Endothelial cell of umbilical vein (primary cell): ENCODE data around the gene FA2H. TPM values are rescaled to one million over a fixed set of nuclear protein-coding genes. Genes with fewer than 3 reads are reported as not detected.
A peak's percentile ranks its signal among the peaks of the same experiment; 100 is the strongest.

Experiments
- BruUV-seq: library from RNA; stranded (reverse); fragments of 400-500 nt; replicated peaks from 2 replicates; lab custom pipeline; 2021; lab: Mats Ljungman, UMichigan
- CTCF ChIA-PET: fragments of 300-600, 350-600 bp; sonication (Branson Sonifier 250); formaldehyde crosslinking; loops from one replicate; lab custom pipeline; 2021; ENCODE audit warnings: antibody characterized with exemption, inconsistent platforms; lab: Charles Lee
- POLR2A ChIA-PET: fragments of 300-600, 350-600 bp; sonication (Branson Sonifier 250); formaldehyde crosslinking; loops from one replicate; lab custom pipeline; 2021; ENCODE audit warnings: antibody characterized with exemption, inconsistent platforms; lab: Charles Lee
- DNase-seq: peaks from one replicate; pipeline ENCODE4 v3.0.0-alpha.2; 2011; ENCODE audit warnings: low read depth, low spot score
- FAIRE-seq: peaks from 2 replicates; lab custom pipeline; 2011; peaks lifted over from hg19 to GRCh38; lab: Jason Lieb, UNC
- H2AFZ ChIP-seq: 2 replicates; pipeline ENCODE4 v1.6.0; 2012; ENCODE audit warnings: low read depth, low read length, control low read depth, inconsistent platforms
- H3K27ac ChIP-seq: 2 replicates; pipeline ENCODE4 v1.5.1; 2011; ENCODE audit warnings: low read depth, mild to moderate bottlenecking, control low read depth, low read length, moderate library complexity; ENCODE audit not compliant: insufficient read depth
- H3K27me3 ChIP-seq, 2 experiments: 2 replicates each; pipeline versions ENCODE4 v1.6.0 to v1.6.1; 2011; ENCODE audit warnings: low read length in 2 of 2, mixed read lengths in 1 of 2; ENCODE audit not compliant: control insufficient read depth in 2 of 2, insufficient read depth in 2 of 2
- H3K36me3 ChIP-seq, 2 experiments: 2 replicates in 1 of 2; 3 replicates in 1 of 2; pipeline ENCODE4 v1.5.1; 2011; ENCODE audit warnings: low read length in 2 of 2, mild to moderate bottlenecking in 1 of 2, moderate library complexity in 1 of 2; ENCODE audit not compliant: control insufficient read depth in 2 of 2, insufficient read depth in 2 of 2; ENCODE audit errors: extremely low read depth in 1 of 2
- H3K4me1 ChIP-seq: 3 replicates; pipeline ENCODE4 v1.5.1; 2011; ENCODE audit warnings: mild to moderate bottlenecking, low read length; ENCODE audit not compliant: control insufficient read depth, insufficient read depth; ENCODE audit errors: extremely low read depth
- H3K4me2 ChIP-seq: 2 replicates; pipeline ENCODE4 v1.6.1; 2011; ENCODE audit warnings: low read length, control low read depth, mixed read lengths; ENCODE audit not compliant: insufficient read depth
- H3K4me3 ChIP-seq, 3 experiments: fragments of 200-600 bp in 1 of 3; sonication (generic), shearing (Covaris generic) in 1 of 3; replicated peaks in 1 of 3; 2 replicates each; pipeline ENCODE4 v1.5.1; 2011 to 2016; ENCODE audit warnings: control low read depth in 3 of 3, low read length in 3 of 3, mild to moderate bottlenecking in 2 of 3, inconsistent platforms in 1 of 3, low read depth in 1 of 3, moderate library complexity in 1 of 3; ENCODE audit not compliant: insufficient read depth in 1 of 3
- H3K79me2 ChIP-seq: 2 replicates; pipeline ENCODE4 v1.6.0; 2012; ENCODE audit warnings: low read length, inconsistent platforms; ENCODE audit not compliant: control insufficient read depth, insufficient read depth
- H3K9ac ChIP-seq: replicated peaks from 2 replicates; pipeline ENCODE3; 2011; ENCODE audit warnings: low read length, control low read depth; ENCODE audit not compliant: insufficient read depth; ENCODE audit errors: extremely low read depth
- H3K9me1 ChIP-seq: replicated peaks from 3 replicates; pipeline ENCODE4 v1.6.0; 2011; ENCODE audit warnings: mild to moderate bottlenecking, low read length; ENCODE audit not compliant: control insufficient read depth, insufficient read depth; ENCODE audit errors: extremely low read depth
- H3K9me3 ChIP-seq: replicated peaks from 2 replicates; pipeline ENCODE4 v1.5.1; 2012; ENCODE audit warnings: low read length, inconsistent platforms; ENCODE audit not compliant: control insufficient read depth, insufficient read depth
- H4K20me1 ChIP-seq: replicated peaks from 2 replicates; pipeline ENCODE3; 2011; ENCODE audit warnings: mild to moderate bottlenecking, low read length; ENCODE audit not compliant: control insufficient read depth, insufficient read depth; ENCODE audit errors: extremely low read depth
- CTCF ChIP-seq, 2 donors: IDR thresholded peaks; 1 replicate in 1 of 2; 2 replicates in 1 of 2; pipeline ENCODE4 v1.5.1; 2011; ENCODE audit warnings: low read length in 2 of 2, mild to moderate bottlenecking in 2 of 2, moderate library complexity in 2 of 2, control low read depth in 1 of 2, inconsistent platforms in 1 of 2, low read depth in 1 of 2; ENCODE audit not compliant: insufficient read depth in 1 of 2; ENCODE audit errors: extremely low read depth in 1 of 2
- EZH2 ChIP-seq: IDR thresholded peaks from 2 replicates; pipeline ENCODE4 v1.6.1; 2012; ENCODE audit warnings: borderline replicate concordance, low read depth, mild to moderate bottlenecking, moderate library complexity, low read length, inconsistent platforms; ENCODE audit not compliant: severe bottlenecking
- FOS ChIP-seq: IDR thresholded peaks from 2 replicates; pipeline ENCODE4 v1.6.1; 2011; ENCODE audit warnings: mild to moderate bottlenecking, low read length, moderate library complexity, borderline replicate concordance; ENCODE audit not compliant: insufficient read depth
- GATA2 ChIP-seq: IDR thresholded peaks from 2 replicates; pipeline ENCODE4 v1.7.0; 2011; ENCODE audit warnings: low read depth, mild to moderate bottlenecking, moderate library complexity, mixed read lengths, low read length; ENCODE audit not compliant: insufficient read length, insufficient read depth
- JUN ChIP-seq: IDR thresholded peaks from 2 replicates; pipeline ENCODE4 v1.6.1; 2011; ENCODE audit warnings: borderline replicate concordance, low read depth; ENCODE audit not compliant: insufficient read length, insufficient read depth
- MYC ChIP-seq: IDR thresholded peaks from one replicate; pipeline ENCODE4 v1.6.1; 2011; ENCODE audit warnings: mild to moderate bottlenecking, low read depth, low read length
- POLR2A ChIP-seq: IDR thresholded peaks from 2 replicates; pipeline ENCODE4 v1.6.1; 2012; ENCODE audit warnings: low read depth, mild to moderate bottlenecking, control low read depth, low read length
- POLR2AphosphoS5 ChIP-seq: IDR thresholded peaks from 2 replicates; pipeline ENCODE4 v1.6.1; 2012; ENCODE audit warnings: low read depth, mild to moderate bottlenecking, control low read depth, low read length, moderate library complexity; ENCODE audit not compliant: insufficient read depth
- dilution Hi-C: fragments of 300-500 bp; cut with MboI; formaldehyde crosslinking; loops from one replicate; pipeline ENCODE4 v1.15.0; 2019; ENCODE audit warnings: low sequenced_read_pairs; ENCODE audit not compliant: extremely low pct_ligation_motif_present
- intact Hi-C: fragments of 100-400 bp; cut with micrococcal nuclease; formaldehyde crosslinking; loops from one replicate; pipeline ENCODE4 v1.10.0; 2022
- polyA plus RNA-seq, 4 experiments: library from polyadenylated mRNA; depleted of rRNA in 3 of 4; stranded (reverse) in 3 of 4; unstranded in 1 of 4; fragments of >200 nt; gene quantifications; 2 replicates each; pipeline versions ENCODE4 v1.2.1 to v1.2.3, GENCODE V29; 2011 to 2012; ENCODE audit warnings: missing spikeins in 1 of 4
- total RNA-seq: library from RNA; stranded (reverse); gene quantifications from 2 replicates; pipeline ENCODE4 v1.2.3, GENCODE V29; 2021
- TF ChIP-seq, protein P1 (sequence below): IDR thresholded peaks from 2 replicates; pipeline ENCODE4 v1.6.1; 2011; ENCODE audit not compliant: insufficient read depth, insufficient read length

Gene FA2H
- total and polyA plus RNA-seq, 2 donors (not counting 3 experiments of a cell fraction or from before 2014, with no cell fraction given), result not detected

DNA sequence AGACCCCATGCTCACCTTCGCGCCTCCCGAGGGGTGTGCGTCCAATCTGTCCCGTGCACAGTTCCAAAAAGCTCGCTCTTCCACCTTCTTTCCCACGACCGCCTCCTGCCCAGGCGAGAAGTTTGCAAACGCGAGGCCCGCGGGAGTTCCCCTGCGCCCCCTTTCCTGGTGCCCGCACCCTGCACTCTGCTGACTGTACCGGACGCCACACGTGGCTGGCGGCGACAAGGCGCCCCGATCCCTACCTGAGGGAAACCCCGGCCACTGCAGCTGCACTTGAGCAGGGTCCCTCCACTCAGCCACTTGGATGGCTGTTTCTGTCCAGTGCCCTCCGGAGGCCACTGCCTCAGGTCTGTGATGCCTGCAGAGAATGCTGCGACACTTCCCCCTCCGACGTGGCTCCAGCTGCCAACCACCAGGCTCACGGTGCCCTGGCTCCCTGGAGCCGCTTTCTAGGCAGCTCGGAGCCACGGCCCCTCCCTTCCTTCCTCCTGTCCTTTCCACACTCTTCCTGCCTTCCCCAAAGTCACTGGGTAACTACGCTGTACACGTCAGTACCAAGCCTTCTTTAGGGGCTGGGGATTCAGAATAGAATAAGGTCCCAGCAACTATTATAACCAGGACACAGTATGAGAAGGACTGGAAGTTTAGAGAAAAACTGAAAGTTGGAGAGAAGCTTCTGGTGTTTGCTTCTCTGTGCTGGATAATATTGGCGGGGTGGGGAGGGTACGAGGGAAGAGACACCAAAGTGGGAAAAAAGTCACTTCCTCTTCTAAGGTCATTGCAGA, 74.0 kb downstream of the FA2H start, which contains the start of gene MLKL:
Gene MLKL, minus strand, starts transcription at position 425 of the 788 bp plus-strand sequence. CDS start 5,105 bp downstream, outside the sequence.
- DNase-seq, result peak; percentile 69
- peak; percentile 74 for FAIRE-seq
- peak within 1 kb of the TSS; percentile 74 for H3K9ac ChIP-seq

More for the DNA sequence above, 74.0 kb downstream of the FA2H start, which contains the start of gene MLKL:
- H3K9me3 ChIP-seq, result no peaks in the 10 kb centered on the region
- no peaks in the 10 kb centered on the region for H3K36me3 ChIP-seq
- peaks cover 28% of the 10 kb centered on the region for H3K79me2 ChIP-seq
- H3K4me2 ChIP-seq, result peak within 1 kb of the TSS; percentile 83
- ChIA-PET POLR2A (interaction anchor here (1.2 kb wide), 1 partner anchor 33 kb away, joined by 3 read pairs; no protein-coding TSS in a partner anchor), CTCF (interaction anchor here (0.7 to 4.6 kb wide), 10 partner anchors 8 to 391 kb away, joined by 3 to 41 read pairs (median 3); partner anchors contain the start of gene FA2H)
- no peaks in the 10 kb centered on the region for H3K27me3 ChIP-seq
- BruUV-seq, result TSS peak; percentile 4
- no peaks in the 10 kb centered on the region for H3K9me1 ChIP-seq
- peak within 1 kb of the TSS; percentile 79 for H2AFZ ChIP-seq
- peak within 1 kb of the TSS; percentile 82 for H3K27ac ChIP-seq
- dilution Hi-C loops (no loop called here), intact Hi-C loops (loop anchor here (2.0 to 10.0 kb wide), 3 partner anchors 34 to 284 kb away; partner anchors contain the start of genes RFWD3 and WDR59)
- H3K4me3 ChIP-seq, result peak within 1 kb of the TSS; percentile 59 to 85 (median 82)
- peaks cover 23% of the 10 kb centered on the region for H3K4me1 ChIP-seq
- TF ChIP-seq JUN (no peak), MYC (no peak), CTCF (IDR thresholded peaks at IDR 0.05; ENCODE audit: extremely low read depth in 1 of 2, insufficient read depth in 1 of 2, low read depth in 1 of 2, low read length in 2 of 2) (peak in 1 of 2 donors; percentile 15), GATA2 (no peak), POLR2AphosphoS5 (peak; percentile 20), EZH2 (no peak), POLR2A (peak; percentile 75), FOS (peak; percentile 61)
- TF ChIP-seq, protein P1, sequence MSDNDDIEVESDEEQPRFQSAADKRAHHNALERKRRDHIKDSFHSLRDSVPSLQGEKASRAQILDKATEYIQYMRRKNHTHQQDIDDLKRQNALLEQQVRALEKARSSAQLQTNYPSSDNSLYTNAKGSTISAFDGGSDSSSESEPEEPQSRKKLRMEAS, result no peak
- H4K20me1 ChIP-seq, result no peaks in the 10 kb centered on the region
